Ovary (tissue), 9 donors: Measurements from ENCODE around the gene PRDM10. TPM values are rescaled to one million over a fixed set of nuclear protein-coding genes. Genes with fewer than 3 reads are reported as not detected.

Experiments used
- DNase-seq, 5 donors: peaks; one replicate each; pipeline ENCODE4 v3.0.0-alpha.2; 2019 to 2020
- H3K27ac ChIP-seq, 2 donors: fragments of 200-600 bp; one replicate each; pipeline versions ENCODE4 v1.5.1 to v1.8.0; 2019 to 2022
- H3K27me3 ChIP-seq: fragments of 200-600 bp; one replicate; pipeline ENCODE4 v1.8.0; 2022
- H3K36me3 ChIP-seq: fragments of 200-600 bp; sonication (generic); one replicate; pipeline ENCODE4 v1.5.1; 2019
- H3K4me1 ChIP-seq: one replicate; pipeline ENCODE4 v1.8.1; 2013; ENCODE audit warnings: mild to moderate bottlenecking, moderate library complexity; ENCODE audit not compliant: insufficient read depth
- H3K4me3 ChIP-seq: fragments of 200-600 bp; sonication (generic); one replicate; pipeline ENCODE4 v1.5.1; 2017
- H3K9me3 ChIP-seq, 2 donors: fragments of 200-600 bp in 1 of 2; sonication (generic) in 1 of 2; one replicate each; pipeline versions ENCODE4 v1.5.1 to v1.8.1; 2013 to 2019; ENCODE audit warnings: mild to moderate bottlenecking in 1 of 2, moderate library complexity in 1 of 2
- CTCF ChIP-seq, 3 donors: fragments of 450-650 bp in 2 of 3; fragments of 200-600 bp in 1 of 3; IDR thresholded peaks; one replicate each; pipeline versions ENCODE4 v1.5.1 to v1.8.0; 2016 to 2022; ENCODE audit warnings: antibody characterized with exemption in 3 of 3, mild to moderate bottlenecking in 1 of 3
- EP300 ChIP-seq: sonication (generic); formaldehyde crosslinking; IDR thresholded peaks from one replicate; pipeline ENCODE4 v1.6.1; 2017; ENCODE audit warnings: antibody characterized with exemption
- POLR2A ChIP-seq: fragments of 450-650 bp; IDR thresholded peaks from one replicate; pipeline ENCODE4 v1.6.1; 2017; ENCODE audit warnings: antibody characterized with exemption, mild to moderate bottlenecking, moderate library complexity
- WGBS, 3 donors: extraction: QIAGEN DNeasy Blood & Tissue Kit in 1 of 3; methylation state at CpG; one replicate each; pipeline versions ENCODE4 v1.1.5 to v1.1.7; 2013 to 2017; 5-methylcytosine and 5-hydroxymethylcytosine counted together
- intact Hi-C, 4 donors: fragments of 100-400 bp; cut with DNase I; formaldehyde crosslinking; loops; one replicate each; pipeline versions ENCODE4 v1.11.0 to v1.15.1; 2022 to 2023
- polyA plus RNA-seq, 2 donors: library from polyadenylated mRNA; stranded (reverse); fragments of 200-250 nt in 1 of 2; fragments of 350-450 nt in 1 of 2; fragmentation: Illumina TruSeq in 1 of 2; extraction: RNeasy Lipid Tissue Mini Kit (QIAGEN cat#74804) in 1 of 2; gene quantifications; one replicate each; pipeline ENCODE4 v1.2.3, GENCODE V29; 2013 to 2014
- total RNA-seq, 7 donors: library from RNA; depleted of rRNA in 2 of 7; stranded (reverse); fragments of >200 nt in 2 of 7; fragmentation: NEBNext Ultra II Directional in 3 of 7; extraction: Animal tissue kit (Norgen Biotek cat#: 25700) in 3 of 7; gene quantifications; one replicate each; pipeline versions ENCODE4 v1.1.0 to v1.2.4, GENCODE V29; 2016 to 2023
- donor health status: DM: no; HTN: no; CAD: no; lungs with moderate emphysema.
- donor health status: DM: no; HTN: no; CAD: no.
- donor health status: Bipolar disorder and iron deficiency.
- donor health status: DM: yes; HTN: yes; CAD: no.
- donor health status: DM: no; HTN: no; CAD: no.
- donor health status: DM: yes; HTN: yes; CAD: no.

The PRDM10 gene
- total and polyA plus RNA-seq, 9 donors, result 2.5 to 9.4 (median 7.2) TPM

- intact Hi-C loops, result loop anchor here in 1 of 4 donors (10.0 kb wide), 1 partner anchor 136 kb away; no protein-coding TSS in a partner anchor
- no peaks in the 10 kb centered on the region for H3K27me3 ChIP-seq
- H3K36me3 ChIP-seq, result no peaks in the 10 kb centered on the region
- no peak overlapping the region for H3K4me3 ChIP-seq
- H3K9me3 ChIP-seq, result no peaks in the 10 kb centered on the region
- H3K4me1 ChIP-seq, result peaks cover 8% of the 10 kb centered on the region
- no peak for DNase-seq
- WGBS, 3 donors, result 86 to 94% (median 93%) methylated on average over 7 of the region's 7 CpGs
- TF ChIP-seq POLR2A (no peak), EP300 (no peak), CTCF (IDR thresholded peaks at IDR 0.05) (no peak)
- no peak overlapping the region for H3K27ac ChIP-seq
Measured at GRCh38 chr11:129998905-129999304, 3.7 kb downstream of the PRDM10 start.

DNA sequence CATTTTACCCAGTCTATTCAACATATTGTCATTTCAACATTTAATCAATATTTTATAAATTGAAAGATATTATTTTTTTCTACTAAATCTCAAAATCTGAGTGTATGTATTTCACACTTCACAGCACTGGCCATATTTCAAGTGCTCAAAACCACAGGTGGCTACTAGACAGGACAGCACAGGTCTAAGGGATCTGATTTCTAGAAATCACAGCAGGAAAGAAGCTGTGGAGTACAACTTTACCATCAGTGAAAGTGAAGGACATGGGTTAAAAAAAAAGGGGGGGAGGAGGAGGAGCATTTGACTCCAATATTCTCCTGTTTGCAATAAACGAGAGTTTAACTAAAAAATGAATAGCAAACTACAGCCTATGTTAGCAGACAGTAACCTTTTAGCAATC lies 4.5 kb downstream of the PRDM10 start:
- no peak for TF ChIP-seq CTCF (IDR thresholded peaks at IDR 0.05)
- no peak overlapping the region for H3K27ac ChIP-seq
- H3K27me3 ChIP-seq, result no peaks in the 10 kb centered on the region
- no peak overlapping the region for H3K4me3 ChIP-seq
- DNase-seq, result no peak
- intact Hi-C loops, result loop anchor here in 1 of 4 donors (10.0 kb wide), 1 partner anchor 137 kb away; no protein-coding TSS in a partner anchor
- peaks cover 8% of the 10 kb centered on the region for H3K4me1 ChIP-seq
- 24 to 34% (median 25%) methylated on average over 1 of the region's 1 CpG for WGBS, 3 donors
- H3K36me3 ChIP-seq, result no peaks in the 10 kb centered on the region
- H3K9me3 ChIP-seq, result no peaks in the 10 kb centered on the region

- TF ChIP-seq EP300 (no peak), POLR2A (no peak), CTCF (IDR thresholded peaks at IDR 0.05) (no peak)
- intact Hi-C loops, result loop anchor here in 1 of 4 donors (10.0 kb wide), 1 partner anchor 137 kb away; no protein-coding TSS in a partner anchor
- no peak overlapping the region for H3K4me3 ChIP-seq
- DNase-seq, result no peak
- no peak overlapping the region for H3K27ac ChIP-seq
- no peaks in the 10 kb centered on the region for H3K36me3 ChIP-seq
- no peaks in the 10 kb centered on the region for H3K9me3 ChIP-seq
- 73 to 79% (median 77%) methylated on average over 2 of the region's 2 CpGs for WGBS, 3 donors
- peaks cover 8% of the 10 kb centered on the region for H3K4me1 ChIP-seq
- no peaks in the 10 kb centered on the region for H3K27me3 ChIP-seq
Measured at GRCh38 chr11:129997513-129997912, 5.1 kb downstream of the PRDM10 start.

- 5 to 16% (median 9%) methylated on average over 12 of the region's 12 CpGs for WGBS, 3 donors
- DNase-seq, result peak in 2 of 5 donors; percentile 32 to 35
- TF ChIP-seq EP300 (no peak), POLR2A (no peak), CTCF (IDR thresholded peaks at IDR 0.05) (no peak)
- H3K27ac ChIP-seq, result peak overlapping the region in 1 of 2 donors; percentile 10
- no peak overlapping the region for H3K4me3 ChIP-seq
- no peaks in the 10 kb centered on the region for H3K9me3 ChIP-seq
- no peaks in the 10 kb centered on the region for H3K36me3 ChIP-seq
- H3K4me1 ChIP-seq, result peaks cover 10% of the 10 kb centered on the region
- H3K27me3 ChIP-seq, result no peaks in the 10 kb centered on the region
- intact Hi-C loops, result loop anchor here in 1 of 4 donors (10.0 kb wide), 1 partner anchor 139 kb away; no protein-coding TSS in a partner anchor
Measured at GRCh38 chr11:129996113-129996870, 6.3 kb downstream of the PRDM10 start.
